ENCODE results near the gene DUSP2.
A peak's percentile ranks its signal among the peaks of the same experiment; 100 is the strongest.
"Not testable (repeated sequence)": the region's sequence is repeated elsewhere in the genome, so short reads cannot be mapped to it uniquely, and the experiment has no call there.

DUSP2 gene

DNA sequence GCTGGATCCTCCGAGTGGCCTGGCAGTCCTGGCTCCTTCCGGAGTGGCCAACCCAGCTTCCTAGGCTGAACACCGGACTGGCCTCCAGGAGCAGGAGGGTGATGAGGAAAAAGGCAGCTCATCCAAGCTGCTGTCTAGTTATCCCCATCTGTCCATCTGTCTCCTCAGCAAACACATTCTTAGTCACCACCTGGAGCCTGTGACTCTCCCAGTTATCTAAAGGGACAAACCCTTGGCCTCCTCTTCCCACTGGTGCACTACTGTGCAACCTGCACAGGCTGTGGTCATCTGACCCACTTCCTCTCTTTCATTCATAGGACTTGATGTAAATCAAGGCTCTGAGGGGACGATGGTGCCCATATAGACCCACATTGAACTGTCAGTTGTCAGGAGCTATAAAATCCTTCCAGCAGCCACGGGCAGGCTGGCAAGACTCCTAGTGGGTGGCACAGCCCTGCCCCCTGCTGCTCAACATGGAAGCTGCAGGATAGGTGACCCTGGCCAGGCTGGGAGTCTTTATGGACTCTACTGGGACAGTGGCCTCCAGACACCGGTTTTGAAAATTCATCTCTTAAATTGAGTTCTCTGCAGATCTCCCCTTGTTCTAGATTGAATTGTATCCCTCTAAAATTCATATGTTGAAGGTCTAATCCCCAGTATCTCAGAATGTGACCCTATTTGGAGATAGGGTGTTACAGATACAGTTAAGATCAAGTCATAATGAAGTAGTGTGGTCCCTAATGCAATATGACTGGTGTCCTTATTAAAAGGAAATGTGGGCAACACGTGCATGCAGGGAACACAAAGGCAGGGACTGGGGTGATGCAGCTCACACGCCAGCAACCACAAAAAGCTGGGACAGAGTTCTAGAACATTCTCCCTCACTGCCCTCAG lies 29.3 kb upstream of the DUSP2 start:
- DNase-seq = peak; percentile 74 to 87
- TF ChIP-seq GATA1 (IDR thresholded peaks at IDR 0.05; ENCODE audit: low read depth, low read length) (no peak), POLR2A (IDR thresholded peaks at IDR 0.05; ENCODE audit: low read length) (no peak)

DNA sequence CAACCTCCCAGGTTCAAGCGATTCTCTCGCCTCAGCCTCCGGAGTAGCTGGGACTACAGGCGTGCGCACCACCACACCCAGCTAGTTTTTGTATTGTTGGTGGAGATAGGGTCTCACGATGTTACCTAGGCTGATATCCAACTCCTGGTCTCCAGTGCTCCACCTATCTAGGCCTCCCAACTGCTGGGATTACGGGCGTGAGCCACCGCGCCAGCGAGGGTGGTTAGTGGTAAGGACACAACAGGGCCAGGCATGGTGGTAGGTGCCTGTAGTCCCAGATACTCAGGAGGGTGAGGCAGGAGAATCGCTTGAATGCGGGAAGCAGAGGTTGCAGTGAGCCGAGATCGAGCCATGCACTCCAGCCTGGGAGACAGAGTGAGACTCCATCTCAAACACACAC lies 26.6 kb upstream of the DUSP2 start:
- no peak for DNase-seq

GRCh38 chr2:96170626-96171025 lies 25.4 kb upstream of the DUSP2 start:
- no peak for TF ChIP-seq POLR2A (IDR thresholded peaks at IDR 0.05; ENCODE audit: low read length)
- no peak for TF ChIP-seq GATA1 (IDR thresholded peaks at IDR 0.05; ENCODE audit: low read depth, low read length)
- no peak for DNase-seq

More for the DNA sequence above, 26.6 kb upstream of the DUSP2 start:
- TF ChIP-seq POLR2A (IDR thresholded peaks at IDR 0.05; ENCODE audit: low read length) = no peak
- TF ChIP-seq GATA1 (IDR thresholded peaks at IDR 0.05; ENCODE audit: low read depth, low read length) = no peak

- no peak for DNase-seq
- TF ChIP-seq POLR2A (IDR thresholded peaks at IDR 0.05; ENCODE audit: low read length) (no peak), GATA1 (IDR thresholded peaks at IDR 0.05; ENCODE audit: low read depth, low read length) (no peak)
Observed at GRCh38 chr2:96169868-96170507, 24.7 kb upstream of the DUSP2 start.

- DNase-seq = no peak
- no peak for TF ChIP-seq GATA1 (IDR thresholded peaks at IDR 0.05; ENCODE audit: low read depth, low read length)
- no peak for TF ChIP-seq POLR2A (IDR thresholded peaks at IDR 0.05; ENCODE audit: low read length)
Observed at GRCh38 chr2:96167407-96168013, 22.3 kb upstream of the DUSP2 start.

DNA sequence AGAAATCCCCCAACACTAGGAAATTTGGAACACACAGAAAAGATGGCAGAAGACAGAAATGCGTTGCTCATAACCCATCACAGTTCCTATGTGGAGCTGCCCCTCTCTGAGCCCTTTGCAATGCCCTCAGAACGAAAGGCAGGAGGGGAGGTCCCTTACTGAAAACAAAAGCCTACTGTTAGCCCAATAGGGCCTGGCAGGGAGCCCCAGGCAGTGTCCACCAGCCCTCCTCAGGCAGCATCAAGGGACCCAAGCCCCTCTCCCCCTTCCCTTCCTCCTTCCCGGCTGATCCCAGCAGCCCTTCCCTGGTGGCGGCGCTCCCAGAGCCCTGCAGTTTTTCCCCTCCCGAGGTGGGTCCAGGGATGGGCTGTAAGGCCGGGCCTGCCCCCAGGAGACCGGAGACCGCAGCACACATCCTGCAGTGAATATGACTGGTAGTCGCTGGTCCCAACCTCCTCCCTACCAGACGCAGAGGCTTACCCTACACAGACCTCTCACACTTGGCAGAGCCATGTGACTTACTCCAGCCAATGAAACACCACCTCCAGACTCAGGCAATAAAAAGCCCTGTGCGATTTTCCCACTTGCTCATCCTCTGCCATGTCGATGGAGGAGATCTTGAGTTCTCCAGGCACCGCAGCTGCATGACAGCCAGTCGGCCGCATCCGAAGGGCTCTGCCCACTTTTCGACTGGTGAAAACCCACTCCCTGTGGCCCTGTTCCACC lies 19.4 kb upstream of the DUSP2 start:
- DNase-seq = no peak
- TF ChIP-seq GATA1 (IDR thresholded peaks at IDR 0.05; ENCODE audit: low read depth, low read length) (no peak), POLR2A (IDR thresholded peaks at IDR 0.05; ENCODE audit: low read length) (no peak)

DNA sequence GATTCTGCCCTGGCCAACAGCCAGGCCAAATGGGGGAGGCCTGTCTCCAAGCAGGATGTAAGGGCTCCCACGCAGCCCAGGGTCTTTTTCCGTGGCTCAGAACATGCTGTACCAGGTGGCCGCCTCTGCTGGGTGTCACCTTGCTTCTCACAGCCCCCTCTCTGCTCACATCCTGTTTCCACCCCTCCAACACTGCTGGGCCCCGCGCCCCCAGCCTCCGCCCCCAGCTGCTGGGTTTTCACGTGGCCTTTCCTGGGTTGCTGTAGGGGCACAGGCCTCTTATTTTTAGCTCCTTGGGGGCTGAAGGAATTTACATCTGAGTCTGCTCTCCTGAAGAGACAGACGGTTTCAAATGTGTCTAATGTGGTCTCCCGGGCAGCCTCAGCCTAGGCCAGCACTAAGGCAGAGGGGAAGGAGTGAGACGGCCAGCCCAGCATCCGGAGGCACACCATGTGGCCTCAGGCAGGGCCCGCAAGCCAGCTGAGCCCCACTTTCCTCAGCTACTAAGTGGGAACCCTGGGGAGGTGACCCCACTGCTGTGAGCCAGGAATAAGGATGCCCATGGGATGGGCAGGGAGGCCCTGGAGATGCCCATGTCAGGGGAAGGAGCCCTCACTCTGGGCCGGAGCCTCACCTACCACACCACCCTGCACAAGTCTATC lies 18.7 kb upstream of the DUSP2 start:
- no peak for DNase-seq
- TF ChIP-seq GATA1 (IDR thresholded peaks at IDR 0.05; ENCODE audit: low read depth, low read length) = no peak
- no peak for TF ChIP-seq POLR2A (IDR thresholded peaks at IDR 0.05; ENCODE audit: low read length)

GRCh38 chr2:96163415-96163767 lies 18.2 kb upstream of the DUSP2 start:
- TF ChIP-seq POLR2A (IDR thresholded peaks at IDR 0.05; ENCODE audit: low read length) = no peak
- TF ChIP-seq GATA1 (IDR thresholded peaks at IDR 0.05; ENCODE audit: low read depth, low read length) = no peak
- DNase-seq = no peak

DNA sequence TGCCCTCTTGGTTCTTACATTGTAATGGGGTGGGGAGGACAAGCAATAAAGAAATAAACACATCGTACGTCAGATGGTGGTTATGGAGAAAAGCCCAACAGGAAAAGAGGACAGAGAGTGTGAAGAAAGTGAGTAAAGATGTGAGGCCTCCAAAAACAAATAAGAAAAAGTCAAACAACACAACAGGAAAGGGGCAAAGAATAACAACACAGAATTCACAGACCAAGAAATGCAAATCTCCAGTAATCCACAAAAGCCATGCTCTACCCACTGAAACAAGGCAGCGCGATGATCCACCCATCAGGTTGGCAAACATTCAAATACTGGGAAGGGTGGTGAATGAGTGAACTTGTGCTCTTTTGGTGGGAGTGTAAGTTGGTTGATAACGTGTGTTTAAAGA lies 16.7 kb upstream of the DUSP2 start:
- peak; percentile 67 to 71 for DNase-seq
- TF ChIP-seq GATA1 (IDR thresholded peaks at IDR 0.05; ENCODE audit: low read depth, low read length) (no peak), POLR2A (IDR thresholded peaks at IDR 0.05; ENCODE audit: low read length) (no peak)

- DNase-seq = not testable (repeated sequence)
Observed at GRCh38 chr2:96160366-96160765, 15.1 kb upstream of the DUSP2 start.

DNA sequence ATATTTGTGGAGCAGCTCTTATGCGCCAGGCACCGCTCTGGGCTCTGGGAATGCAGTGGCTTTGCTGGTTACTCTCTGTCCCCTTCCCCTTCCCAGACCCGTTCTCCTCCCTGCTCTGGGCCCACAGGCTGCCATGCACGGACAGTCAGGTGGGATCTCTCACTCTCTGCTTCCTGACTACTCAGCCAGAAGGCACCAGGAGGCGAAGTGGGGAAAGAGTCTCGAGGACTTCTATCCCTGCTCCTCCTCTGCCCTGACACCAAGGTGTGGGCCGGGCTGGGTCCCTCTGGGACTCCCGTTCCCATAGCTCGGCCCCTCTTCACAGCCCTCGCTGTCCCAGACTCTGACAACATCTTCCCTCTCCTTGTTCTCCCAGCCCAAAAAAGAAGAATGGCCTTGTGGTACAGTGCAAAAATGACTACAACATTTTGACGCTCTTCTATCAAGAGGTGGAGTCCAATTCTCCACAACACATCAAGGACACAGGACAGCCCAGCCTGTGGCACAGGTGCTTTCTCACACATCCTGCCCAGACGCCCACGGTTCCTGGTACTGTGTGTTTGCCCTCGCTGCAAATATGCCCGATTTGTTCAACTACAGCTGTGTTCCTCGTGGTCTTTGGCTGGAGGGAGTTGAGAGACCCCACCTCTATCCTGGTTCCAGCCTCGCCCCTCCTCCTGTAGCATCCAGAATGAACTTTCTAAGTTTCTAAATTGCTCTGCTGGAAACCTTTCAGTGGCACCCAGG lies 14.0 kb upstream of the DUSP2 start:
- TF ChIP-seq POLR2A (IDR thresholded peaks at IDR 0.05; ENCODE audit: low read length) (no peak), GATA1 (IDR thresholded peaks at IDR 0.05; ENCODE audit: low read depth, low read length) (no peak)
- no peak for DNase-seq

DNA sequence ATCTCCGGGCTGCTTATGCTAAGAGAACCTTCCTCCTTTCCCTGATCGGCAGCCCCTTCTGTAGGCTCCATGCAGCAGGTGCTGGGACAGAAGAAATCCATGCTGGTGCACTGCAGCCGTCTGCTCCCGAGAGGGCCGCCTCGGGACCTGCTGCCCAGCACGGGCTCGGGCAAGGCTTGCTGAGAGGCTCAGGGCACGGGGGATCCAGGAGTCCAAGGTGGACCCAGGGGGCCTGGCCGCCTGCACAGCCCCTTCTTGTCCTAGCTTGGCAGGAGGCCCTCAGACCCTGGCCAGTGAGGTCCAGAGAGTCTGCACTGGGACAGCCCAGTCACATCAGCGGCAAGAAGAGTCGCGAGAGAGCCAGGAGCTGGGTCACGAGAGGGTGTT lies 13.3 kb upstream of the DUSP2 start:
- no peak for TF ChIP-seq POLR2A (IDR thresholded peaks at IDR 0.05; ENCODE audit: low read length)
- no peak for TF ChIP-seq GATA1 (IDR thresholded peaks at IDR 0.05; ENCODE audit: low read depth, low read length)
- peak in 1 of 2 experiments; percentile 40 for DNase-seq
